GM18861 (cell line): Measurements from ENCODE around the gene PDE3A.
"Not testable (repeated sequence)": the region's sequence is repeated elsewhere in the genome, so short reads cannot be mapped to it uniquely, and the experiment has no call there.

Experiments
- ATAC-seq: cut with Tn5 transposase; IDR thresholded peaks from one replicate; pipeline ENCODE4 v1.9.1; 2021; ENCODE audit not compliant: unreplicated experiment

PDE3A gene

DNA sequence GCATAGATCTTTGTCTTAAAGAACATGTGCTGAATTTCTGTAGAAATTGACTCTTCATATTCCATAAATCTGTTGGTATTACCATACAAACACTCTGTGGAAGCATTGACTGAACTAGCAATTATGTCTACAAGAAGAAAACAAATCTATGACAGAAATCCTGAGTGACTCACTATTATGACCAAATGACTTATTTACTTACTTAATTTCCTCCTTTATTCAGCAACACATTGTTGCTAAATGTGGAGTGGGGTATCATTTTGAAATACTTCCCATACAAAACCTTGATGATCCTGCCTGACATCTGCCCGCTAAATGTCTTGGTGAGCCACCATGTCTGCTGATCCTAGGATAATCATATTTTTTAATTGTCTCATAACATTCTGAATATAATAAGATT lies 227.7 kb downstream of the PDE3A start:
- ATAC-seq = no peak

DNA sequence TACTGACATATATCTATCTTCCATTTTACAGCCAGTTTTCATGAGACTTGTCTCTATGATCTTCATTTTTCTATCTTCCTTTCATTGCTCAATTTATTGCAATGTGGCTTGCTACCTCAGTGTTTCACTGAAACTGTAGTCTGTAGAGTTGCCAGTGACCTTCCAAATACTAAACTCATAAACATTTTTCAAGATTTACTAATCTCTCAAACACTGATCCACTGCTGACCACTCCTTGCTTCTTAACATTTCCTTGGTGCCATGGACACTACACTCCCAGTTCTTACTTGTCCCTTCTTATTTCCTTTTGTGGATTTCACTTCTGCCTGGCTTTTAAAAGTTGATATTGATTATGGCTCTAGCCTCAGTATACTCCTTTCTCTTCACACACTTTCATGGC lies 231.4 kb downstream of the PDE3A start:
- no peak for ATAC-seq

DNA sequence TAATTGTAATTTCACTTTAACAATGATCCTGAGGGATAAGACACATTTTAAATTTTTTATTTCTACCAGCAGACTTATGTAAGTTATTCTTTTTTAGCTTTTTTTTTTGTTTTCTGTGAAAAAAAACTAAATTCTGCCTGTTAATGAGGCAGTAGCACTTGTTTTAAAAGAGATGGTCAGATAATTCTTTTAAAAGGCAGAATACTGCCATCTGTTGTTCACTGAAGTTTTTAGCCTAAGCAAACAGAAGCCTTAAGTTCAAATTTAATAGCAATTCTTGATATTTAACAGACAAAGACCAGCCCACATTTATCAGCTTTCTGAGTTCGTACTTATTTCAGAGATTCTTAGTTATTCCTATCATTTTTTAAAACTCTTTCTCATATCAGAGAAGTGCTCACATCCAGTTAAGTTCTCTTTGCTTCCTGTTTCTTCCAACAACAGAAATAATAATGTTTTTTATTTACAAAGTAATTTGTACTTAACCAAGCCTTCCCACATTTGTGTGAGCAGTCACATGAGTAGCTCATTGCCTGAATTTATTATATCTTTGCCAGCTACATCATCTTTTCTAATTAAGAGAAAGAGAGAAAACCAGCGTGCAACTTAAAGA lies 233.4 kb downstream of the PDE3A start:
- no peak for ATAC-seq

DNA sequence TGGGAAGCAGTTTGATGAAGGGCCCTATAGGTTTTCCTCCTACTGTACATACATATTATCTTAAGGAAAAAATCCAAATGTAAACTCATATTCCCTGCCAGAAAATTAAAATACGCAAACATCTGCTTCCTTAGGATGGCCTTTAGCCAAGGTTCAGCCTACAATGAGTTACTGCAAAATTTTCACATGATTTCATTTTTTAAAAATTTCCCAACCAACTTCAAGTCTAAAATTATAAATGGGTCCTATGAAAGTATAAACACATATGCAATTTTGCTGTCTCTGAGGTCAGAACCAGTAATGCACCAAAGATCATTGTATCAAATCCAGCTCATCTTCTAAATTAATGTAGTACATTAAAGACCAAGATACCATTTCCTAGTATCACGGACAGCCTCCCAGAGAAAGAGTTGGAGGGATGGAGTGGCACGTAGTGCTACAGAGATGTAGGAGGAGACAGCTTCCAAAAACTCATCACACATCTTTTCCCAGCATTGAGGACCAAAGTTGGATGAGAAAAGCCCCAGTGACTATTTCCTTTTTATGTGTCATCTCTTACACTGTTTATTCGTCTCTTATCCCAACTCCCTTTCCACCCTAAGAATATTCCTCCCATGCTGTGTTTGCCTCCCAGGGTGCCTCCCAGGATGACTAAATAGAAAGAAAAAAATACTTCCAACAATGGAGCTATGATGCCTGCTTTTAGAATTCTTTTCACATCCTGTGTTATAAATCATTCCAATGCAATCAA lies 234.5 kb downstream of the PDE3A start:
- ATAC-seq = no peak

GRCh38 chr12:20604408-20605067 lies 236.2 kb downstream of the PDE3A start:
- ATAC-seq = no peak

- ATAC-seq = not testable (repeated sequence)
Observed at GRCh38 chr12:20615020-20615419, 246.7 kb downstream of the PDE3A start.

GRCh38 chr12:20616093-20616492 lies 247.8 kb downstream of the PDE3A start:
- ATAC-seq = no peak

GRCh38 chr12:20620261-20620660 lies 251.9 kb downstream of the PDE3A start:
- no peak for ATAC-seq

- ATAC-seq = no peak
Observed at GRCh38 chr12:20624718-20625117, 256.4 kb downstream of the PDE3A start.

- ATAC-seq = no peak
Observed at GRCh38 chr12:20625531-20625930, 257.2 kb downstream of the PDE3A start.

- no peak for ATAC-seq
Observed at GRCh38 chr12:20627001-20627588, 258.8 kb downstream of the PDE3A start.

DNA sequence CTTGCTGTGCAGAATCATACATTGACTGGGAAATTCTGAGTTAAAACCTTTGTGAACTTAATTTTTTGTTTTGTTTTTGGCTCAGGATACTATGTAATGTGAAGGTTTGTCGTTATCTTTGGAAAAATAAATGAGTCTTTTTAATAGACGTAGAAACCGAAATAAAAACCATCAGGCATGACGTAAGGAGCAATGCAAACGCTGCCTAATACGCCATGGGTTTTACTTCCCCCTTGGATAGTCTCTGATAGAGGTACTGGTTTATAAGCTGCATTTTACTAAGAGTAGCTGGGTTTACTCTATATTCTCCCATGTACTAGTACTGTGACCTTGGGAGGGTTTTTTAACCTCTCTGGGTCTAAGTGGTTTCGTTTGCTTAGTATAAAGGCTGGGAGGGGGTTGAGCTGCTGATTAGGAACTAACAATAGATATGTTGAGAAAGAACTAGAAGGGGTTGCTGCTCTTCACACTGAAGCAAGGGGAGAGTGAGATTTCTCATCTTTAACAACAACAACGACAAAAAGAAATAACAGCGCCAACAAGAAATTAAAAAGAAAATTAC lies 260.0 kb downstream of the PDE3A start:
- no peak for ATAC-seq

- no peak for ATAC-seq
Observed at GRCh38 chr12:20628999-20629398, 260.7 kb downstream of the PDE3A start.

DNA sequence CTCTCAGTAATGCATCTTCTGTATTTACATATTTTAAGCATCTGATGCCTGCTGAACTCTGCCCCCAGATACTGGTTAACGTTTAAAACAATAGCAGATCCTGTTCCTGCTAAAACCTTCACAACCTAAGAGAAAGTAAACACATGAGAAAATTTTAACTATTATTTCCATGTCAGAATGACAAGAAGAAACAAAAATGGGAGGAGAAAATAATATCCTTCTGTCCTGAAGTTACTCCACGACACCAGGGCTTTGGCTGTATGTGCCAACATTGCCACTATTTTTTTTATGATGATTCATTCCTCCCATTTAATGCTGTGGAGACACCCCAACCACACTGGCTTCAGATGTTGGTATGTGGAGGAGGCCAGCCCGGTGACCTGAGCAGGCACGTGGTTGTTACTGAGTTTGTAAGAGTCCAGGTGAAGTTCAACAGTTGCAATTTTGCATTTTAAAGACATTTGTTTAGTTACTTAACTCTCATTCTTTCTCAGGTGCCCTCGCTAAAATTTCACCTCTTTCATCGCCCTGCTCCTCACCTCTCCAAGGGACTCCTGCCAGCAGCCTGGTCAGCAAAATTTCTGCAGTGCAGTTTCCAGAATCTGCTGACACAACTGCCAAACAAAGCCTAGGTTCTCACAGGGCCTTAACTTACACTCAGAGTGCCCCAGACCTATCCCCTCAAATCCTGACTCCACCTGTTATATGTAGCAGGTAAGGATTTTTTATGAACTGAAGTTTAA lies 261.2 kb downstream of the PDE3A start:
- no peak for ATAC-seq

DNA sequence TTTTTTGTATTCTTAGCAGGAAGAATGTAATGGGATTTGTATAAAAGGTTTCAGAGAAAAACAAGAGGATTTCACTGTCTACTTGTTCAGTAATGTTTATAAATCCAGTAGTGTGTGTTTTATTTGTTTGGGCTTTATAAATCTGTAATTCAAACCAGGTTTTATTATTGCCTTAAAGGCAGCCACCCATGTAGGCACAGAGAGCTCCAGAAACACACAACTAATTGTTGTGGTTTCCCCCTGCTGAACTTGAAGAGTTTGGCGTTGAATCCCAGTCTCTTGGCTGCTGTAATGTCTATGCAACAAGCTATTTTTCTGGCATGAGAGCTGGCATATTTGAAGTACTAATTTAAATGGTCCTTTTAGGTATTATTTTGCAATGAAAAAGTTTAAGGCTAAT lies 263.4 kb downstream of the PDE3A start:
- no peak for ATAC-seq

DNA sequence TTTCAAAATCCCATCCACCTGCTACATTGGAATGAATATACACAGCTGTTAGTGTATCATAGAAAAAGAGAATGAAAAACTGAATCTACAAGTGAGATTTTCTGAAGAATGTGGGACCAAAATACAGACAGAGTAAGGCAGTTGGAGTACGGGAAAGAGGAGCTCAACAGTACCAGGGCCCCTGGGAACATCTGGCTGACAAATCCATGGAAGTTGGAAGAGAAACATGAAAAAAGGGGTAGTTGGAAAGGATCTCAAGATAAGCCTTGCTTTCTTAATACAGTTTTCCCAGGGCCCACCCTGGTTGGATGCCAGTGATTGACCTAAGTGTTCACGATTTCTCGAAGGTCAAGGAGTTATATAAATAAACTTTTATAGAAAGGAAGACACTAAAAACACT lies 272.8 kb downstream of the PDE3A start:
- no peak for ATAC-seq

DNA sequence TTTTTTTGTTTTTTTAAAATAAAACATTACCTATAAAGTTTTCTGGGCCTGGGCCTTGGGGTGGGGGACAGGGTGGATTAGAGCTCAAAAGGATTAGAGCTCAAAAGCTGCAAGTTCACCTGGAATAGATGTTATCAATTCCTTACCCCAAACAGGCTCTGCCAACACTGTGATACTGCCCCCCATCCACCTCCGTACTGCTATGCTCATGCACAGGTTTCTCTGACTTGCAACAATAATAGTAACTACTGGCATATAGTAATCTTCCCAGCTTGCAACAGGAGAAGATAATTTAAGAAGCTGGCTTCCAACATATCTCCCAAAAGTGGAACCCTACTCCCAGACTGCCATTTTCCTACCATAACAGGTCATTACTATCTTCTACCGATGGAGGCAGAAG lies 275.5 kb downstream of the PDE3A start:
- ATAC-seq = no peak

- ATAC-seq = no peak
Observed at GRCh38 chr12:20646239-20646827, 278.0 kb downstream of the PDE3A start.

DNA sequence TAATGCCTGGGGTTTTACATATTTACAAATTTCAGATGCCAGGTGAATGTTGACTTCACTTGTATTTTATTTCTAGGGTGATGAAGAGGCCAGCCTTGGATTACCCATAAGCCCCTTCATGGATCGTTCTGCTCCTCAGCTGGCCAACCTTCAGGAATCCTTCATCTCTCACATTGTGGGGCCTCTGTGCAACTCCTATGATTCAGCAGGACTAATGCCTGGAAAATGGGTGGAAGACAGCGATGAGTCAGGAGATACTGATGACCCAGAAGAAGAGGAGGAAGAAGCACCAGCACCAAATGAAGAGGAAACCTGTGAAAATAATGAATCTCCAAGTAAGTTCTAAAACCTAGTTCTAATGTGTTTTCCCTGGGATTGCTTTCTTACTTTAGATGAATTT lies 285.5 kb downstream of the PDE3A start:
- no peak for ATAC-seq

GRCh38 chr12:20656600-20656999 lies 288.3 kb downstream of the PDE3A start:
- ATAC-seq = no peak

- no peak for ATAC-seq
Observed at GRCh38 chr12:20657496-20657895, 289.2 kb downstream of the PDE3A start.
